ENCODE measurements around the gene GEMIN8. TPM values are rescaled to one million over a fixed set of nuclear protein-coding genes. Genes with fewer than 3 reads are reported as not detected.

GEMIN8 gene, protein sequence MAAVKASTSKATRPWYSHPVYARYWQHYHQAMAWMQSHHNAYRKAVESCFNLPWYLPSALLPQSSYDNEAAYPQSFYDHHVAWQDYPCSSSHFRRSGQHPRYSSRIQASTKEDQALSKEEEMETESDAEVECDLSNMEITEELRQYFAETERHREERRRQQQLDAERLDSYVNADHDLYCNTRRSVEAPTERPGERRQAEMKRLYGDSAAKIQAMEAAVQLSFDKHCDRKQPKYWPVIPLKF
- total RNA-seq, result 10 to 100 TPM; 11.8 to 13.3 TPM
- long read RNA-seq, partial matches to known transcripts, result 7 of 14 reads
- long read RNA-seq, other reads (novel, unspliced or antisense), result 7 of 14 reads

DNA sequence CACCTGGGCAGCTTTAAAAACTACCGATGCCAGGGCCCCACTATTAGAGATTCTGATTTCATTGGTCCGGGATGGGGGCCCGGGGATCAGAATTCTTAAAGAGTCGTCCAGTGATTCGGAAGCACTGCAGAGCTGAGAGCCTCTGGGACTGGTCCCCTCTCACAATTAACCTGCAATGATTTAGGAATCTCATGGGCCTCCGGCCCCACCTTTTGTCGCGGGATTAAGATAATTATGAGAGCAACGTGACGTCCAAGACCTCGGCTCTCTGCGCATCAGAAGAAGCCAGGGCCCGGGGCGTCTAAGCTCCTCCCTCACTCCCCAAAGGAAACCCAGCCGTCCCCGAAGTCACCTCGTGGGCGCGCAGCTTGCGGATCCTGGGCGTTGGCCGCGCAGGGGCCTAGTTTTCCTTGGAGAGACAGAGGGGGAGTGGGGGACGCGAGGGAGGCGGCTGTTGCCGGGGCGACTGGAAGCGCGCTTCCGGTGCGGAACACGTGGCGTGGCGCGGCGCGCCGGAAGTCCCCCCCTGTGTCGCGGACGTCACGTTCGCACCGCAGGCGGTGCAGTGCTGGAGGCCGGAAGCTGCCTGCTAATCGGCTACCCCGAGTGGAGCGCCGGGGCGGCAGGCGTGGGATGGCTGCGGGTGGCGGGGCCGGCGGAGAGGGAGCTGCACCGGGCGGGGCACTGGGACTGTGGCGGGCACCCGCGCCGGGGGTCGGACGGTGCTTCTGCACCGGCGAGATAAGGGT is at the start of gene GEMIN8:
Gene GEMIN8, minus strand, starts transcription at position 468 of the 749 bp plus-strand sequence. CDS start 8,414 bp downstream, outside the sequence.
- DNase-seq, result peak; percentile 89 to 91
- ATAC-seq, result peak; percentile 96
- intact Hi-C loops (cut with DNase I, micrococcal nuclease), result loop anchor here in 1 of 2 donors (2.0 to 5.0 kb wide), 2 partner anchors 371 to 1082 kb away; no protein-coding TSS in a partner anchor

DNA sequence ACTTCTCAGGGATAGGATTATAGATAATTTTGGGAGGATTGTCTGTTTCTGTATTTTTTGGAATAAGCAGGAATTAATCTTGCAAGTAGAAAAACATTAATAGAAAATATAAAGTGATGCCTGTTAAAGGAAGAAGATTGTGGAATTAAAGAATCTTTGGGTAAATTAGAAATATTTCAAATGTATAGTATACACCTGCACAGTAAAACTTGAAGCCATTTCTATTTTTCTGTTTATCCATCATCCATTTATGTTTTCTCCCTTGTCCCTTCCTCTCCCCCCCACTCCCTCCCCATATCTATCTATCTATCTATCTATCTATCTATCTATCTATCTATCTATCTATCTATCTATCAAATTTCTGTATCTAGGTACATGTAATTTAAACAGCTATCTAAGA is 46.9 kb upstream of the GEMIN8 start:
- ATAC-seq (no peak), DNase-seq (no peak)
- intact Hi-C loops (cut with DNase I, micrococcal nuclease), result no loop called here

DNA sequence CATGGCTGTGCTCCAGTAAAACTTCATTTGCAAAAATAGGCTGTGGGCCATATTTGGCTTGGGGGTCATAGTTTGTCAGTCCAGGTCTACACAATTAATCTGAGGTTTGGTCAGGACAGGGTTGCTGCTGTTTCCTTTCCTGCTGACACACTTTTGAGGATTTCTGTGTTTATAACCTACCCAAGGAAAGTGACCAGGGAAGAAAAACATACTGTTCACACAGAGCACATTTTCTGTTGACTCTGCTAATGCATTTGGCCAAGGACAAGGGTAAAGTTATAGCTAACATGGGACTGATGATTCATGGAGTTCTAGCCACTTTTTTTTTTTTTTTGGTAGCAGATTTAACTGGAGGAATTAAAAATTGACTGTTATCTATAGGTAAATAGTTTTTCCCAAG is 43.9 kb upstream of the GEMIN8 start:
- DNase-seq (no peak), ATAC-seq (peak; percentile 37)
- intact Hi-C loops (cut with DNase I, micrococcal nuclease), result no loop called here

DNA sequence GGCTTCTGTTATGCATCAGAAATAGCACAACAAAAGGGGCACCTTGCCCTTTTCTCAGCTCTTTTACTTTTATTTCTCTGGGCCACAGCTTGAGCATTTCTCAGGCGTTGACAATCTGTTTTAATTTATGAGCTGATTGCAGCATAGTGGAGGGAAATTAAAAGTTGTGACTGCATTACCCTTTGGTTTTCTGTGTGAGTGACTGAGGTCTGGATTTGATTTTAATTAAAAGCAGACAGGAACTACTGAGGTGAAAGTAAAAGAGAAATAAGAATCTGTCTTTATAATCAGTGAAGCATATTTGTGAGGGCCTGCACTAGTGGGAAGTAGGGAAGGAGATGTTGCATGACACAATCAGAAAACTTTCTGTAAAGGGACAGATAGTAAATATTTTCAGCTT is 43.4 kb upstream of the GEMIN8 start:
- ATAC-seq, result no peak
- DNase-seq, result no peak
- intact Hi-C loops (cut with DNase I, micrococcal nuclease), result no loop called here

DNA sequence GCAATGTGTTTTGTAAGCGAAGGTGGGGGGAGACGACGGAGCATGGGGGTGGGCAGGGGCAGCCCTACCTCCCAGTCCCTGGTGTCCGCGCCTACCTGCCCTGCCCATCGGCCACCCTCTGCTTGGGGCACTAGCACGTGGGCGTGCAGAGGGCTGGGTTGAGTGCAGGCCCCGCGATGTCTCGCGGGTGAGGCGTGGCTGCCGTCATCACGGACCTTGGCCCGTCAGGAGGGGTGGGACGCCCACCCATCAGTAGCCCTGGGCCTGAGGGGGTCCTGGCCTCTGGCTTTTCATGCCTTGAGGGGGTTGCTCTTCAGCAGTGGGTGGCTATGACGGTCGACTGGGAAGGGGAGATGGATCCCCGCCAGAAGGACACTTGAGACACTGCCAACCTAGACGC is 36.1 kb upstream of the GEMIN8 start:
- intact Hi-C loops (cut with DNase I, micrococcal nuclease), result no loop called here
- ATAC-seq, result no peak
- no peak for DNase-seq

DNA sequence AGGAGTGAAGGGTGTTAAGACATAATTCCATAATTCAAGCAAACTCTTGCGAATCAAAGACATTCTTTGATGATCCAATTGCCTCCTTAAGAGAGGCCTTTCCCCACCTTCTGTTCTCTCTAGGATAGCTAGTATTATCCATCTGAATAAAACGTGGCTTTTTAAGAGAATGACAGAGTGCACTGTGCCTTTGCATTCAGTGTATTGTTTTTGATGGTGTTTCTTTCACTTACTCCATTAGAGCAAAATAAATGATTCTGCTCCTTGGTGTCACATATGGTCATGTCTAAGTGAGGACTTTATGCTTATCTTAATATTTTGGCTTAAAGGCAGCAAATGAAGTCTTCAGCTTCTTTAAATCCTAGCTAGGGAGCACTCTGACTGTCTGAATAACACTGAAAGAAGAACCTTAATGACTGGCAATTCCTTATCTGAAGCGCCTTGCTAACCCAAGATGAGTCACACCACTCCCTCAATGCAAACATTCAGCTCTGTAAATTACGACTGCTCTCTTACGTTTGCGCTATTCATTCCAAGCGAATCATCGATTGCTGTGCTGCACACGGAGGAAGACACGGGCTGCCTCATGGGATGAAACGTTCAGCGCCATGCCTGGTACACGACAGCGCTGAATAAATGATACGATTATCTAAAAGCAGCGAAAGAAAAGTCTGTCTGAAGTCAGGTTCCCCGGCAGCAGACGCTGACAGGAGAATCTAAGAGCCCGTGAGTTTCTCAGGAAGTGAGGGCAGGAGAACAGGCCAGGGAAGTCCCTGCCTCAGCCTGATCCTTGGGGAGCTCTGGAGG is 35.1 kb upstream of the GEMIN8 start:
- intact Hi-C loops (cut with DNase I, micrococcal nuclease), result no loop called here
- ATAC-seq (peak; percentile 97), DNase-seq (peak; percentile 14 to 29)

DNA sequence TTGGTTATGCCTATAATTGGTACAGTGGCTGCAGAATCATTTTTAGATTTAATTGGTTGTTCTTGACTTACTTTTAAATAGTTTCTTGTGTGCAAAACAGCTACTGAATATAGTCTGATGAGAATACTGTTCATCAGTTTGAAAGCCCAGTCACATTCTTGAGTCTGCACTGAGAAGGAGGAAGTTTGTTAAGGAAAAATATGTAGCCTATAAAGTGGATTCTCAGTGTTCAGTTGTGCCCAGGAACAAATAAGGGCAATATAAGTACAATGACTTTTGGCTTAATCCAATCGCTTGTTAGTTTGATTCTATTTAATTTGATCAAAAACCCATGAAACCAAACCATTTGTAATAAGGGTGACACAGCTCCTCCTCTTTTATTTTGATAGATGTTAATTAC is 32.8 kb upstream of the GEMIN8 start:
- intact Hi-C loops (cut with DNase I, micrococcal nuclease), result no loop called here
- ATAC-seq, result peak; percentile 72
- no peak for DNase-seq

DNA sequence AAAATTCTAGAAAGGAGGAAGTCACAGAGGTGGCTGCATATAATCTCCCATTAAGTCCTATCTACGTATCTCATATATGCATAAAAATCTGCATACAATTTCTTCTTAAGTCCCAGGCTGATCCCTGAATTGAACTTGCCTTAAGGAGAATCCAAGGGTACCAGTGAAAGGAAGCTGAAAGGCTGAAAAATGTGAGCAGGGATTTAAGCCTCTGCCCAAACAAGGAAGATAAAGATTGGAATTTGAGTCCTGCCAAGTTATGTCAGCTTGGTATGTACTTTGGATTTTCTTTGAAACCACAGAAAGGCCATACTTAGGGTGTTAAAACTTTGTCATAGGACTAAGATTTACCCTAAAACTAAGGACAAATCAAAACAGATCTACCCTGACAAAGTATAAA is 26.5 kb upstream of the GEMIN8 start:
- no peak for ATAC-seq
- intact Hi-C loops (cut with DNase I, micrococcal nuclease), result loop anchor here in 1 of 2 donors (10.0 kb wide), 1 partner anchor 1089 kb away; no protein-coding TSS in a partner anchor
- DNase-seq, result no peak

DNA sequence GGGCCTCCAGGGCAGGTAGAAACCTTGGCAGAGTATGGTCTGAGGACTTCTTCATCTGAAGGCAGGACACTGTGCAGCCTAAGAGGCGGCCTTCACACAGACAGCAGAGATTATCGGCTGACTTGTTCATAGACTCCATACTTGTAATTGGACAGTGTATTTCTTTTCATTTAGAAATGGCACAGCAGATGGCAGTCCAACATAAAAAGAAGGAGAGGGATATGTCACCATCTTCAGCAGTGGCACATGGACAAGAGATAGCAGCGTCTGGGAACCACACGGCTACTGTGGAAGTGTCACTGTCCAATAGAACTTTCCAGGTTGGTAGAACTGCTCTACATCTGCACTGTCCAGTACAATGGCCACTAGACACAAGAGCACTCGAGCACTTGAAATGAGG is 21.7 kb upstream of the GEMIN8 start:
- intact Hi-C loops (cut with DNase I, micrococcal nuclease), result loop anchor here in 1 of 2 donors (10.0 kb wide), 1 partner anchor 1093 kb away; no protein-coding TSS in a partner anchor

DNA sequence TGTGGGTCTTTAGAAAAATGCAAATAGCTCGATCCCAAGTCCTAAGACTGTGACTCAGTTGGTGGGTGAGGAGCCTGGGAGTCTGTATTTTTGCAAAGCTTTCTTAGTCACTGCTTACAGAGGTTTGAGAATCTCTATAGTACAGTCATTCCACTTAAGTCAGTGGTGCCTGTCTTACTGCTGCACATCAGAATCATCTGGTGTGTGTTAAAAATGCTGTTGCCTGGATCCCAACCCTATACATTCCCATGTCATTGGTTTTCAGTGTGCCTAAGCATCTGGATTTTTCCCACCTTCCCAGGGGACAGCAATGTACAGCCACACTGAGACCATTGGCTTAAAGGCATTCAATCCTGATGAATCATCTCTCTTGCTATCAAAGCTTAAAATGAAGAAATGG is 21.0 kb upstream of the GEMIN8 start:
- DNase-seq, result no peak
- intact Hi-C loops (cut with DNase I, micrococcal nuclease), result loop anchor here in 1 of 2 donors (10.0 kb wide), 1 partner anchor 1094 kb away; no protein-coding TSS in a partner anchor
- ATAC-seq, result no peak

More for the DNA sequence above, 21.7 kb upstream of the GEMIN8 start:
- peak; percentile 88 for ATAC-seq
- DNase-seq, result peak in 1 of 2 donors; percentile 13

DNA sequence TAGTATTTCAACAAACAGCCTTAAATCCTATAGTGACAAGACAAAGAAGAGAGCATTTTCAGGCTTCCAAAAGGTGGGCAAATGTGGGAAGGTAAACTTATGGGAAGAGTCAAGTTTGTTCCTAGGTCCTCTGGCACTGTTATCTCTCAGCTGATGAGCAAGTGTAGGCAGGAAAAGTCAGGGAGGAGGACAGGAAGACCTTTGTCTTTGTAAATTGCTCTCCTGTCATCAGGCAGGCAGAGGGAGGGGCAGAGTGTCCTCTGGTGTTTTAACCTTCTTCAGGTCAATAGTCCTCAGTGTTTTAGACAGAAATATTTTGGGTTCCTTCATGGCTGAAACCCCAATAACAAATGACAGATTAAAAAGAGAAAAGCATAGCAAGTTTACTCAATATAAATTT is 13.5 kb upstream of the GEMIN8 start:
- ATAC-seq (peak; percentile 52), DNase-seq (no peak)
- intact Hi-C loops (cut with DNase I, micrococcal nuclease), result no loop called here

DNA sequence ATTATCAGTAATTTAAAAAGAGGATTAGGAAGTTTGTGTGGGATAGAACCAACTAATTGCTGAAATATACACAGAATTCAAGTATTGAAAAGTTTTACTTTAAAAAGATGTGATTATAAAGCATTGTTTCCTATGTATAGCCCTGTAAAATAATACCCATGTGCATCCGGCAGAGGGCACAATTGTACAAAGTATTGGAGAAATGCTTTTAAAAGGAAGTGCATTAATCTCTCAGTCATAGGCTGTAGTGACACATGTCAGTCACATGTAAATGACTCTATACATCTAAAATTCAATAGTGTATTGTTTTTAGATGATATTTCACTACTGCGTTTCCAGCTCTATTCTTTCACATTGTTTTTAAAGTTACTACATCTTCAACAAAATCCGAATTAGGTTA is 9.7 kb upstream of the GEMIN8 start:
- DNase-seq (peak; percentile 37 to 60), ATAC-seq (peak; percentile 92)
- intact Hi-C loops (cut with DNase I, micrococcal nuclease), result no loop called here

DNA sequence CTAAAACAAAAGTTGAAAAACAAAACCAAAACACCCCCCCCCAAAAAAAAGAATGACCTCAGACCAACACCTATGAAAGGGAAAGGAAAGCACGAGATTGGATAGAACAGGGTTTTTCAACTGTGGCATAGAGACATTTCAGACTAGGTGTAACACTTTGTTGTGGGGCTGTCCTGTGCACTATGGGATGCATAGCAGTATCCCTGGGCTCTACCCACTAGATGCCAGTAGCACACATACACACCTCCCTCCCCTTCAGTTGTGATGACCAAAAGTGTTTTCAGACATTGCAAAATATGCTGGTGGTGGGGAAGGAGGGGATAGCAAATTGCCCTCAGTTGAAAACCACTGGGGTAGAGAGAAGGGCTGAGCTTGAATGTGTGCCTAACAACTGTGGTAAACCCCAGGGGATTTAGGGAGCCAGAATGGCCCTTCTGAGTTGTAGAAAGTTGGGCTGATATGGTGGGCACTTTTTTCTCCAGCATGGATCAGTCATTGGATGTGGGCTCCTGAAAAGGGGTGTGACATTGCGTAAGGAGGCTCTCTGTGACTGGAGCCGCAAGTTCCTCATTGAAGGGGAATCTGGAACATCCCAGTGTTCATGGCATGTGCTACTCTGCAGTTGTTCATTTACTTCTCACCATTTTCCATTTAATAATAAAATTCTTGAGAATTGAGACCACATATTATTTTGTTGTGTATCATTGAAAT is 8.8 kb upstream of the GEMIN8 start:
- DNase-seq (no peak), ATAC-seq (no peak)
- intact Hi-C loops (cut with DNase I, micrococcal nuclease), result no loop called here

DNA sequence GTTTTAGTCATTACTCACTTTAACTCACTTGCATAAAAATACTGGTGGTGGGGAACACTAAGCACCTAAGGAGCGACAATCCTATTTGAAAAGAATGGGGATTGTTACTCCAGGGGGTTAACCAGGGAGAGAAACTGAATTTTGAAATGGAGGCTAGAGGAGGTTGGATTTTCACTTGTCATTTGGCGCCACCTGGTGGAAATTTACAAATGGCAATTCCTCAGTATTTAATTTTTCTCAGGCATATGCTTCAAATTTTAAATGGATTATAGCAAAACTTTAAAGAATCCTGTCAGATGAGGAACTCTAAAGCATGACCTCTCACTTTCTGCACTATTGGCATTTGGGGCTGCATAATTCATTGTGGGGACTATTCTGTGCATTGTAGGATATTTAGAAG is 2.7 kb upstream of the GEMIN8 start:
- ATAC-seq (peak; percentile 22), DNase-seq (peak in 1 of 2 donors; percentile 67)
- intact Hi-C loops (cut with DNase I, micrococcal nuclease), result loop anchor here in 1 of 2 donors (2.0 to 5.0 kb wide), 2 partner anchors 526 to 1085 kb away; no protein-coding TSS in a partner anchor

DNA sequence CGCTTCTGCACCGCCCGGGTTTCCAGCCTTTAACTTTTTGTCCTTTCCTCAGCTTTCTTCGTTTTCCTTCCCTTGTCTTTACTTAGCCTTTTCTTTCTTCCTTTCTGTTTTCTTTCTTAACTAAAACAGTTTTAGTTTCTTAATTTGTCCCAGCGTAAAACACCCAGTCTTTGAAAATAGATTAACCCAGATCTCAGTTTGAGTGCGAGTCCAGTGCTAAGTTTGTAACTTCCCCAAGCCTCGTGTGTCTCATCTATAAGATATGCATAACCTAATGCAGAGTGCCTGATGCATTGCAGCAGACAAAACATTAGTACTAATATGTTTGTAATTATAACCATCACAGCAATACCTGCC is 460 bp upstream of the GEMIN8 start:
- DNase-seq, result no peak
- intact Hi-C loops (cut with DNase I, micrococcal nuclease), result loop anchor here in 1 of 2 donors (2.0 to 5.0 kb wide), 2 partner anchors 371 to 1083 kb away; no protein-coding TSS in a partner anchor
- ATAC-seq, result peak; percentile 33

DNA sequence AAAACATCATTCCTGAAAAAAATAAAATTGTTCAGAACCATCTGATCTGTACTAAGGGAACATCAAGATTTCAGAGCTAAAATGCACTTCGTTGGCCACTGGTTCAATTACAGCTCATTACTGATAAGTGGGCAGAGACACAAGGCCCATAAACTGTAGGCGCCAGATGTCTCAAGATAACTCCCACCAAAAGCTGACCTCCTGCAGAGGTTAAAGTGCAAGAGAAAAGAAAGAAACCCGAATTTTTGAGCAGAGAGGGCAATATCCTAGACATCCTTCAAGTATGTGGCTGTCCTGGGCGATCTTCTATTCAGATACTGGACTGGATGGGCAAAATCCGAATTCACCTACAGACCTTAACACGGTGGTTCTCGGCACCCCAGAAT is 660 bp downstream of the GEMIN8 start:
- intact Hi-C loops (cut with DNase I, micrococcal nuclease), result no loop called here
- ATAC-seq, result no peak
- DNase-seq, result no peak

DNA sequence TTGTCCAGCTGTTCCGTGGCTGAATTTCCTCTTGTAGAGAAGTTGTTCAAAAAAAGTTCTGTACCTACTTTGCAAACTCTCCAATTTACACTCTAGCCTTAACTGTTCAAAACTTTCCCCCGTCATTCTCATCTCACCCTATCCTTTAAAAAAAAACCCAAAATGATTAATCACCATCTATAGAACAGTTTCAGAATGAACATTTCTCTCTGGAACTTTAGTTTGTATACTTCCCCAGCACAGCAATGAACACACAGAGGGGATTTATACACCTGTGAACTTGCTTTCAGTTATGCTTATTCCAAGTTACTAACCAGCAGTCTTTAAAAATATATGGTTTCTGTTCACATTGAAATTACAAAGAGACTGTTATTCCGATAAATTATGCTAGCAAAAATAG is 1.2 kb downstream of the GEMIN8 start:
- ATAC-seq, result no peak
- no peak for DNase-seq
- intact Hi-C loops (cut with DNase I, micrococcal nuclease), result no loop called here

DNA sequence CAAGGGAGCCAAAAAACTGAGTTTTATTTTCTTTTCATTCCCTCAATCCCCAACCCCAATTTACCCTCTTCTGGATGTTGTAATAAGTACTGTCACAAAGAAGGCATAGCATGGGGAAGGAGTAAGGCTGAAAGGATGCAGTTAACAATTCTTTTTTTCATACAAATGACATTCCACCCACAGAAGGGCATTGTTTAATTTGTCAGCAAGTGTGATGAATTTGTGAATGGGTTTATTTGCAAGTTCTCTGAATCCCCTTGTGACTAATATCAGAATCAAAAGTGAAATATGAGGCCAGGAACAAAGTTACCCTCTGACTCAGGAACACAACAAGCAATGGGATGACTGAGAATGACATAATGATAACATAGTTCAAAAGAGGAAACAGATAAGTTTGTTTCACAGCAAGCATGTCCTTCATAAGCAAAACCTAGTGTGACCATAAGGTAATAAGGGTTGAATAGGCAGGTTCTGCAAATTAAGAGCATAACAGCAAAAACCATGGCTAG is 2.1 kb downstream of the GEMIN8 start:
- DNase-seq (no peak), ATAC-seq (no peak)
- intact Hi-C loops (cut with DNase I, micrococcal nuclease), result no loop called here
